Measurements from ENCODE around the gene PLOD1. TPM values are rescaled to one million over a fixed set of nuclear protein-coding genes. Genes with fewer than 3 reads are reported as not detected.

The PLOD1 gene
- total and polyA plus RNA-seq, 2 of the 13 experiments (the other 11 are each of a cell fraction or from before 2014, with no cell fraction given) = 70.1 to 318 TPM

DNA sequence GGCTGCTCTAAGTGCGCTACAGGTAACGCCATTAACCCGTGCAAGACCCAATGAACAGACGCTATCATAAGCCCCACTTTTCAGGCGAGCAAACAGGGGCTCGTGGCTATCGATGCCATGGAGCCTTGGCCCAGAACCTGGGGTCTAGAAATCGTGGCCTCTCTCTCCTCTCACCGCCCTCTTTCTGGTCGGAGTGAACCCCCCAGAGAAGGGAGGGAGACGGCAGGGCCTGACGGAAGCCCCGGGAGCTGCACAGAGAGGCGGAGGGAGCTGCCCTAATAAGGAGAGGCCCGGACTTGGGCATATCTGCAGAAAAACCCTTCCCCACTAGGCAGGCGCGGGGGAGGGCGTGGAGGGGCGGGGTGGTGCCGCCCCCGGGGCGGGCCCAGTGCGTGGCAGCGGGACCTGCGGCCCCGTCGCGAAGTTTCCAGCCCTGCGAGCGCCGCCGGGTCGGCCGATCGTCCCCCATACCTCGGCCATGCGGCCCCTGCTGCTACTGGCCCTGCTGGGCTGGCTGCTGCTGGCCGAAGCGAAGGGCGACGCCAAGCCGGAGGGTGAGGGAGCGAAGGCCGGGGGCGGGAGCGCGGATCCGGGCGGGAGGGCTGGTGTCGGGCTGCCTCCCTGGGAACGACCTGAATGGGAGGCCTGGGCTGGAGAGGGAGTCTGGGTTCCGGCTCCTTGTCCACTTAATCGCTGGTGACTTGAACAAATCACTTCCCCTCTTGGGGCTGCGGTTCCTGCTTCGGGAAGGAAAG, at the start of gene PLOD1 (continued):
- TF ChIP-seq FOSL1 (CRISPR knock-in tag; IDR thresholded peaks at IDR 0.05; ENCODE audit: borderline replicate concordance) (no peak), ZNF850 (CRISPR knock-in tag; conservative IDR thresholded peaks at IDR 0.05) (no peak), ZNF335 (CRISPR knock-in tag; IDR thresholded peaks at IDR 0.05) (peak; percentile 74), IKZF1 (IDR thresholded peaks at IDR 0.05) (no peak), MZF1 (CRISPR knock-in tag; IDR thresholded peaks at IDR 0.05; ENCODE audit: borderline replicate concordance) (no peak), FLYWCH1 (CRISPR knock-in tag; IDR thresholded peaks at IDR 0.05) (no peak), ZFX (CRISPR knock-in tag; IDR thresholded peaks at IDR 0.05; ENCODE audit: low read depth) (peak; percentile 93), MEIS2 (CRISPR knock-in tag; IDR thresholded peaks at IDR 0.05) (peak; percentile 83; the same call in 1 of the 2 replicates), FOXC1 (CRISPR knock-in tag; IDR thresholded peaks at IDR 0.05; ENCODE audit: borderline replicate concordance) (peak; percentile 89; the same call in 1 of the 2 replicates), TGIF2 (CRISPR knock-in tag; IDR thresholded peaks at IDR 0.05) (peak; percentile 46; the same call in 1 of the 2 replicates), PAX8 (CRISPR knock-in tag; IDR thresholded peaks at IDR 0.05; ENCODE audit: borderline replicate concordance) (peak; percentile 18; the same call in 1 of the 2 replicates), ZNF263 (CRISPR knock-in tag; IDR thresholded peaks at IDR 0.05) (peak; percentile 53; the same call in 1 of the 2 replicates), NONO (IDR thresholded peaks at IDR 0.05) (no peak), NONO (CRISPR knock-in tag; conservative IDR thresholded peaks at IDR 0.05) (peak; percentile 83), SIX1 (CRISPR knock-in tag; IDR thresholded peaks at IDR 0.05; ENCODE audit: borderline replicate concordance) (no peak), ZNF747 (CRISPR knock-in tag; IDR thresholded peaks at IDR 0.05; ENCODE audit: borderline replicate concordance) (0 out of 2 replicates have a peak, but pooled peaks have one; percentile 44), ZSCAN31 (CRISPR knock-in tag; IDR thresholded peaks at IDR 0.05; ENCODE audit: low read depth) (peak; percentile 83; the same call in 1 of the 2 replicates)
- TF ChIP-seq, protein P1, sequence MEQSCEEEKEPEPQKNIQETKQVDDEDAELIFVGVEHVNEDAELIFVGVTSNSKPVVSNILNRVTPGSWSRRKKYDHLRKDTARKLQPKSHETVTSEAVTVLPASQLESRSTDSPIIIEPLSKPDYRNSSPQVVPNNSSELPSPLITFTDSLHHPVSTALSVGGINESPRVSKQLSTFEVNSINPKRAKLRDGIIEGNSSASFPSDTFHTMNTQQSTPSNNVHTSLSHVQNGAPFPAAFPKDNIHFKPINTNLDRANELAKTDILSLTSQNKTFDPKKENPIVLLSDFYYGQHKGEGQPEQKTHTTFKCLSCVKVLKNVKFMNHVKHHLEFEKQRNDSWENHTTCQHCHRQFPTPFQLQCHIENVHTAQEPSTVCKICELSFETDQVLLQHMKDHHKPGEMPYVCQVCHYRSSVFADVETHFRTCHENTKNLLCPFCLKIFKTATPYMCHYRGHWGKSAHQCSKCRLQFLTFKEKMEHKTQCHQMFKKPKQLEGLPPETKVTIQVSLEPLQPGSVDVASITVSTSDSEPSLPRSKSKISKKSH (CRISPR knock-in tag; IDR thresholded peaks at IDR 0.05; ENCODE audit: borderline replicate concordance) = peak; percentile 82; the same call in 1 of the 2 replicates
- TF ChIP-seq, protein P2, sequence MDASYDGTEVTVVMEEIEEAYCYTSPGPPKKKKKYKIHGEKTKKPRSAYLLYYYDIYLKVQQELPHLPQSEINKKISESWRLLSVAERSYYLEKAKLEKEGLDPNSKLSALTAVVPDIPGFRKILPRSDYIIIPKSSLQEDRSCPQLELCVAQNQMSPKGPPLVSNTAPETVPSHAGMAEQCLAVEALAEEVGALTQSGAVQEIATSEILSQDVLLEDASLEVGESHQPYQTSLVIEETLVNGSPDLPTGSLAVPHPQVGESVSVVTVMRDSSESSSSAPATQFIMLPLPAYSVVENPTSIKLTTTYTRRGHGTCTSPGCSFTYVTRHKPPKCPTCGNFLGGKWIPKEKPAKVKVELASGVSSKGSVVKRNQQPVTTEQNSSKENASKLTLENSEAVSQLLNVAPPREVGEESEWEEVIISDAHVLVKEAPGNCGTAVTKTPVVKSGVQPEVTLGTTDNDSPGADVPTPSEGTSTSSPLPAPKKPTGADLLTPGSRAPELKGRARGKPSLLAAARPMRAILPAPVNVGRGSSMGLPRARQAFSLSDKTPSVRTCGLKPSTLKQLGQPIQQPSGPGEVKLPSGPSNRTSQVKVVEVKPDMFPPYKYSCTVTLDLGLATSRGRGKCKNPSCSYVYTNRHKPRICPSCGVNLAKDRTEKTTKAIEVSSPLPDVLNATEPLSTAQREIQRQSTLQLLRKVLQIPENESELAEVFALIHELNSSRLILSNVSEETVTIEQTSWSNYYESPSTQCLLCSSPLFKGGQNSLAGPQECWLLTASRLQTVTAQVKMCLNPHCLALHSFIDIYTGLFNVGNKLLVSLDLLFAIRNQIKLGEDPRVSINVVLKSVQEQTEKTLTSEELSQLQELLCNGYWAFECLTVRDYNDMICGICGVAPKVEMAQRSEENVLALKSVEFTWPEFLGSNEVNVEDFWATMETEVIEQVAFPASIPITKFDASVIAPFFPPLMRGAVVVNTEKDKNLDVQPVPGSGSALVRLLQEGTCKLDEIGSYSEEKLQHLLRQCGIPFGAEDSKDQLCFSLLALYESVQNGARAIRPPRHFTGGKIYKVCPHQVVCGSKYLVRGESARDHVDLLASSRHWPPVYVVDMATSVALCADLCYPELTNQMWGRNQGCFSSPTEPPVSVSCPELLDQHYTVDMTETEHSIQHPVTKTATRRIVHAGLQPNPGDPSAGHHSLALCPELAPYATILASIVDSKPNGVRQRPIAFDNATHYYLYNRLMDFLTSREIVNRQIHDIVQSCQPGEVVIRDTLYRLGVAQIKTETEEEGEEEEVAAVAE (CRISPR knock-in tag; IDR thresholded peaks at IDR 0.05; ENCODE audit: borderline replicate concordance) = no peak
